OCI-LY1 (cell line): ENCODE measurements around the gene AKR1C8.

Experiments used
- CTCF ChIP-seq: fragments of 200-600 bp; sonication (generic), shearing (Covaris generic); IDR thresholded peaks from 2 replicates; pipeline ENCODE4 v1.5.1; 2017; ENCODE audit warnings: mild to moderate bottlenecking, antibody characterized with exemption, low read length, moderate library complexity, mixed read lengths
- EZH2 ChIP-seq: fragments of 200-600 bp; sonication (generic), shearing (Covaris generic); IDR thresholded peaks from 2 replicates; pipeline ENCODE4 v1.8.0; 2017; ENCODE audit warnings: borderline replicate concordance, mixed run types, mild to moderate bottlenecking, antibody characterized with exemption, low read length, moderate library complexity, mixed read lengths

GRCh38 chr10:5146920-5147254 lies 38.1 kb downstream of the AKR1C8 start:
- TF ChIP-seq CTCF (no peak), EZH2 (no peak)
